RWPE2 (cell line): Measurements from ENCODE around the gene RAB39B.
A peak's percentile ranks its signal among the peaks of the same experiment; 100 is the strongest.
"Not testable (repeated sequence)": the region's sequence is repeated elsewhere in the genome, so short reads cannot be mapped to it uniquely, and the experiment has no call there.

Source experiments
- ATAC-seq: fragments of 200-7000 bp; cut with Tn5 transposase; 3 replicates; pipeline ENCODE4 v1.9.1; 2021; ENCODE audit warnings: low read depth
- DNase-seq: peaks from one replicate; pipeline ENCODE4 v3.0.0-alpha.2; 2020; ENCODE audit warnings: low spot score
- H3K27ac ChIP-seq: fragments of 450-650 bp; 2 replicates; pipeline ENCODE4 v1.5.1; 2017; ENCODE audit warnings: mild to moderate bottlenecking; ENCODE audit not compliant: poor library complexity, severe bottlenecking
- H3K27me3 ChIP-seq: fragments of 250-450 bp; sonication (Bioruptor Pico); 2 replicates; pipeline ENCODE4 v1.5.1; 2021; ENCODE audit warnings: mild to moderate bottlenecking, moderate library complexity; ENCODE audit not compliant: insufficient read depth, poor library complexity, severe bottlenecking
- H3K36me3 ChIP-seq: fragments of 250-450 bp; sonication (Bioruptor Pico); 2 replicates; pipeline ENCODE4 v1.5.1; 2020; ENCODE audit warnings: low read depth, mild to moderate bottlenecking, moderate library complexity
- H3K4me1 ChIP-seq: fragments of 250-450 bp; sonication (Bioruptor Pico); 2 replicates; pipeline ENCODE4 v1.5.1; 2021; ENCODE audit warnings: mild to moderate bottlenecking, moderate library complexity; ENCODE audit not compliant: insufficient read depth, poor library complexity, severe bottlenecking
- H3K4me3 ChIP-seq: fragments of 250-450 bp; sonication (Bioruptor Pico); 2 replicates; pipeline ENCODE4 v1.5.1; 2021; ENCODE audit warnings: mild to moderate bottlenecking, moderate library complexity; ENCODE audit not compliant: severe bottlenecking
- H3K9me3 ChIP-seq: fragments of 250-450 bp; sonication (Bioruptor Pico); 2 replicates; pipeline ENCODE4 v1.5.1; 2021; ENCODE audit warnings: mild to moderate bottlenecking, moderate library complexity; ENCODE audit not compliant: severe bottlenecking
- TF ChIP-seq, protein P1 (sequence below): fragments of 450-650 bp; IDR thresholded peaks from one replicate; pipeline ENCODE4 v1.5.1; 2017; ENCODE audit warnings: mild to moderate bottlenecking, moderate library complexity; ENCODE audit not compliant: poor library complexity, severe bottlenecking

The RAB39B gene, protein sequence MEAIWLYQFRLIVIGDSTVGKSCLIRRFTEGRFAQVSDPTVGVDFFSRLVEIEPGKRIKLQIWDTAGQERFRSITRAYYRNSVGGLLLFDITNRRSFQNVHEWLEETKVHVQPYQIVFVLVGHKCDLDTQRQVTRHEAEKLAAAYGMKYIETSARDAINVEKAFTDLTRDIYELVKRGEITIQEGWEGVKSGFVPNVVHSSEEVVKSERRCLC

DNA sequence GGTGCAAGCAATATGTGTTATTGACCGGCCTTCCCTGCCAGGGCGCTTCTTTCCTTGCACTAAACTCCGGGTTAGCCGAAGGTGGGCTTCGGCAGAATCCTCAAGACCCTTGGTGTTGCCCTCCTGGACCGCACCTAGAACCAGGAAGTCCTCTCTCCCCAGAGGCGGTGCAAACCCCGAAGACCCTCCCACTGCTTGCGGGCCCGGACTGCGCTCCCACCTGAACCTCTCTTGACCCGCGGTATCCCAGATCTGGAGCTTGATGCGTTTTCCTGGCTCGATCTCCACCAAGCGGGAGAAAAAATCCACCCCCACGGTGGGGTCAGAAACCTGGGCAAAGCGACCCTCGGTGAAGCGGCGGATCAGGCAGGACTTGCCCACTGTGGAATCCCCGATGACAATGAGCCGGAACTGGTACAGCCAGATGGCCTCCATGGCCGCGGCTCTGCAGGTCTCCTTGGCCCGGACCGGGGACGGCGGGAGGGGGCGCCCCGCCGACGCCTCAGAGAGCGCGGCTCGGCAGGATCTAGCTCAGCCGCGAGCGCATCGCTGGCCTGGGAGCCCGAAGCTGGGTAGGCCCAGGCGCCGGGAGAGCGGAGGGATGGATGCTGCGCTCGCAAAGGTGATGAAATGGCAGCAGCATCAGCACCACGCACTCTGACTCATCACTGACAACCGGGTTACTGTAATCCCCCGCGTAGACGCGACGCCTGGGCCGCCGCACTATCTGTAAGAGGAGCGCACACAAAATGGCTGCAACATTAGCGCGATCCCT is at the start of gene RAB39B:
Gene RAB39B (minus strand): TSS at position 638 of the 775 bp plus-strand sequence. CDS start 203 bp downstream, at position 435.
- DNase-seq, result peak; percentile 69
- Histone ChIP-seq H3K27ac (no peak within 1 kb of the TSS), H3K4me3 (peak within 1 kb of the TSS; percentile 21), H3K27me3 (no peaks in the 10 kb centered on the region), H3K36me3 (no peaks in the 10 kb centered on the region), H3K4me1 (no peaks in the 10 kb centered on the region), H3K9me3 (no peaks in the 10 kb centered on the region)
- peak; percentile 83 for ATAC-seq
- TF ChIP-seq, protein P1, sequence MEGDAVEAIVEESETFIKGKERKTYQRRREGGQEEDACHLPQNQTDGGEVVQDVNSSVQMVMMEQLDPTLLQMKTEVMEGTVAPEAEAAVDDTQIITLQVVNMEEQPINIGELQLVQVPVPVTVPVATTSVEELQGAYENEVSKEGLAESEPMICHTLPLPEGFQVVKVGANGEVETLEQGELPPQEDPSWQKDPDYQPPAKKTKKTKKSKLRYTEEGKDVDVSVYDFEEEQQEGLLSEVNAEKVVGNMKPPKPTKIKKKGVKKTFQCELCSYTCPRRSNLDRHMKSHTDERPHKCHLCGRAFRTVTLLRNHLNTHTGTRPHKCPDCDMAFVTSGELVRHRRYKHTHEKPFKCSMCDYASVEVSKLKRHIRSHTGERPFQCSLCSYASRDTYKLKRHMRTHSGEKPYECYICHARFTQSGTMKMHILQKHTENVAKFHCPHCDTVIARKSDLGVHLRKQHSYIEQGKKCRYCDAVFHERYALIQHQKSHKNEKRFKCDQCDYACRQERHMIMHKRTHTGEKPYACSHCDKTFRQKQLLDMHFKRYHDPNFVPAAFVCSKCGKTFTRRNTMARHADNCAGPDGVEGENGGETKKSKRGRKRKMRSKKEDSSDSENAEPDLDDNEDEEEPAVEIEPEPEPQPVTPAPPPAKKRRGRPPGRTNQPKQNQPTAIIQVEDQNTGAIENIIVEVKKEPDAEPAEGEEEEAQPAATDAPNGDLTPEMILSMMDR, result no peak

DNA sequence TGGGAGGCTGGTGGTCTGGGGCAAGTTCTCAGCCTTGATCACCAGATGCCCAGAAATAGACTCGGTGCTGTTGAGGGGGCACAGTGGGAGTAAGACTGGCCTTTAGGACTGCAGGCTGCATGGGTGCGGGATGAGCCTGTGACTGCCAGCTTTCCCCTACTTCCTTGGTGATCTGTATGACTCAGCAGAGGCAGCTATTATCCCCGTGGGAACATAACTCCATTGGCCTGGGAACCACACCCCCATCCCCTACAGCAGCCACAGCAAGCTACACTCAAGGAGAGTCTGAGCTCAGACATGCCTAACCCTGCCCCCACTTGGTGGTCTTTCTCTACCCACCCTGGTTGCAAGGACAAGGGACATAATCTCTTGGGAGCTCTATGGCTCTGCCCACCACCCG is 49.5 kb upstream of the RAB39B start:
- Histone ChIP-seq H3K36me3 (no peaks in the 10 kb centered on the region), H3K9me3 (no peaks in the 10 kb centered on the region), H3K27ac (no peak overlapping the region), H3K4me3 (no peak overlapping the region), H3K27me3 (no peaks in the 10 kb centered on the region), H3K4me1 (no peaks in the 10 kb centered on the region)
- no peak for ATAC-seq
- no peak for DNase-seq
- TF ChIP-seq, protein P1, result no peak

DNA sequence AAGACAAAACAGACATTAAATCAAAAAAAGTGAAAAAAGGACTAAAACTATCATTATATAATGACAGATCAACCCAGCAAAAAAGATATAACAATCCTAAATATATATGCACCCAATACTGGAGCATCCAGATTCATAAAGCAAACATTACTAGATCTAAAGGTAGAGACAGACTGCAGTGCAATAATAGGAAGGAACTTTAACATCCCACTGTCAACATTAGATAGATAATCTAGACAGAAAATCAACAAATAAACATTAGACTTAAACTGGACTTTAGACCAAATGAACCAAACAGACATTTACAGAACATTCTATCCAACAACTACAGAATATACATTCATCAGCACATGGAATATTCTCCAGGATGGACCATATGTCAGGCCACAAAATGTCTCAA is 29.5 kb upstream of the RAB39B start:
- DNase-seq (no peak), ATAC-seq (no peak)
- Histone ChIP-seq H3K4me1 (no peaks in the 10 kb centered on the region), H3K36me3 (no peaks in the 10 kb centered on the region), H3K27me3 (no peaks in the 10 kb centered on the region), H3K9me3 (no peaks in the 10 kb centered on the region), H3K4me3 (no peak overlapping the region), H3K27ac (no peak overlapping the region)
- TF ChIP-seq, protein P1, result no peak

DNA sequence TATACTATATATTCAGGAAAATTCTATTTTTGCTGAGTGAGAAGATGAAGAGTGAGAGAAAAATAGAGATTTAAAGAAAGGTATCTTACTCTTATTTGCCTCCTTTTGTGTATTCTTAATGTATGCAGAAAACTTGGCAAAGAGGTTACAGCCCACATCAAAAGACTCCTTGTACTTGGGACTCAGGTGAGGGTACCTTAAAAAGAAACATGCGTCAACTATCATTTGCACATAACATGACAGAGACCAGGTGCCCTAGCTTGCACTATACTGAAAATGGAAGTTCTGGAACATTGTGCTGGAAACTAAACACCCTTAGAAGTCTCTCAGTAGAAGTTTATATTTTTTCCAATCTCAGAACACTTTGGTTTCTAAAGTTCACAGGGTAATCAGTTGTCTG is 15.6 kb upstream of the RAB39B start:
- DNase-seq (no peak), ATAC-seq (no peak)
- Histone ChIP-seq H3K27ac (no peak overlapping the region), H3K4me3 (no peak overlapping the region), H3K27me3 (no peaks in the 10 kb centered on the region), H3K36me3 (no peaks in the 10 kb centered on the region), H3K4me1 (no peaks in the 10 kb centered on the region), H3K9me3 (no peaks in the 10 kb centered on the region)
- TF ChIP-seq, protein P1, result no peak

DNA sequence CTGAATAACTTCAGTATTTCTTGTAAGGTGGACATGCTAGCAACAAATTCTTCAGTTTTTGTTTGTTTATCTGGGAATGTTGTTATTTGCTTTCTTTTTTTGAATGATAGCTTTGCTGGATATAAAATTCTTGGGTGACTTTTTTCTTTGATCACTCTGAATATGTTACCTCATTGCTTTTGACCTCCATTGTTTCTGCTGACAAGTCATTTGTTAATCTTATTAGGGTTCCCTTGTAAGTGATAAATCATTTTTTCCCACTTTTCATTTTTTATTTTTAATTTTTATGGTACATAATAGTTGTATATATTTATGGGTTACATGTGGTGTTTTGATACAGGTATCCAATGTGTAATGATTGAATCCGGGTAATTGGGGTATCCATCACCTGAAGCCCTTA is 6.7 kb upstream of the RAB39B start:
- DNase-seq (no peak), ATAC-seq (no peak)
- Histone ChIP-seq H3K27me3 (no peaks in the 10 kb centered on the region), H3K4me1 (no peaks in the 10 kb centered on the region), H3K9me3 (no peaks in the 10 kb centered on the region), H3K4me3 (no peak overlapping the region), H3K27ac (no peak overlapping the region), H3K36me3 (no peaks in the 10 kb centered on the region)
- TF ChIP-seq, protein P1, result no peak

DNA sequence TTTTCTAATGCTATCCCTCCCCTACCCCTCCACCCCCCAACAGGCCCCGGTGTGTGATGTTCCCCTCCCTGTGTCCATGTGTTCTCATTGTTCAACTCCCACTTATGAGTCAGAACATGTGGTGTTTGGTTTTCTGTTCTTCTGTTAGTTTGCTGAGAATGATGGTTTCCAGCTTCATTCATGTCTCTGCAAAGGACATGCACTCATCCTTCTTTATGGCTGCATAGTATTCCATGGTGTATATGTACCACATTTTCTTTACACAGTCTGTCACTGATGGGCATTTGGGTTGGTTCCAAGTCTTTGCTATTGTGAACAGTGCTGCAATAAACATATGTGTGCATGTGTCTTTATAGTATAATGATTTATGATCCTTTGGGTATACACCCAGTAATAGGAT is 3.7 kb upstream of the RAB39B start:
- not testable (repeated sequence) for DNase-seq, H3K27ac ChIP-seq, ATAC-seq, H3K27me3 ChIP-seq, H3K4me3 ChIP-seq, H3K4me1 ChIP-seq, H3K9me3 ChIP-seq, H3K36me3 ChIP-seq
